K562 (cell line): ENCODE data around the gene KIF24.

Experiments
- MAFK ChIP-seq: IDR thresholded peaks from 2 replicates; pipeline ENCODE4 v1.6.1; 2011; ENCODE audit warnings: low read length, improper control_type of control experiment
- MYC ChIP-seq, 2 experiments: fragments of 250-450 bp in 1 of 2; sonication (Bioruptor Pico) in 1 of 2; IDR thresholded peaks; 2 replicates each; pipeline versions ENCODE4 v1.5.1 to v1.6.1; 2012 to 2021; ENCODE audit warnings: low read depth in 2 of 2, borderline replicate concordance in 1 of 2, improper control_type of control experiment in 1 of 2, low read length in 1 of 2, mild to moderate bottlenecking in 1 of 2, moderate library complexity in 1 of 2
- MYNN ChIP-seq, 2 experiments: sonication (generic); formaldehyde crosslinking in 1 of 2; IDR thresholded peaks; 2 replicates each; pipeline versions ENCODE4 v1.5.0 to v1.6.1; 2016 to 2020; ENCODE audit warnings: antibody characterized with exemption in 1 of 2, missing genetic modification reagents in 1 of 2
- POLR2A ChIP-seq: fragments of 450-650 bp; conservative IDR thresholded peaks from 2 replicates; pipeline ENCODE4 v1.6.1; 2016
- ZNF23 ChIP-seq: fragments of 250-450 bp; sonication (Bioruptor Pico); IDR thresholded peaks from 2 replicates; pipeline ENCODE4 v1.4.0; 2020; ENCODE audit warnings: mild to moderate bottlenecking

- TF ChIP-seq MYNN (IDR thresholded peaks at IDR 0.05): no peak
- TF ChIP-seq MYNN (CRISPR knock-in tag; IDR thresholded peaks at IDR 0.05): no peak
- TF ChIP-seq MAFK: no peak
- no peak for TF ChIP-seq MYC (IDR thresholded peaks at IDR 0.05; ENCODE audit: low read depth, low read length)
- TF ChIP-seq MYC (CRISPR knock-in tag; IDR thresholded peaks at IDR 0.05; ENCODE audit: borderline replicate concordance, low read depth): no peak
- TF ChIP-seq ZNF23 (CRISPR knock-in tag): no peak
- TF ChIP-seq POLR2A: no peak
Measured at GRCh38 chr9:34378376-34379060, 49.5 kb upstream of the KIF24 start.
